ENCODE results near the gene G6PC3. TPM values are rescaled to one million over a fixed set of nuclear protein-coding genes. Genes with fewer than 3 reads are reported as not detected.

Gene G6PC3
- total and polyA plus RNA-seq, 4 donors: 6.7 to 15.1 (median 8.3) TPM

DNA sequence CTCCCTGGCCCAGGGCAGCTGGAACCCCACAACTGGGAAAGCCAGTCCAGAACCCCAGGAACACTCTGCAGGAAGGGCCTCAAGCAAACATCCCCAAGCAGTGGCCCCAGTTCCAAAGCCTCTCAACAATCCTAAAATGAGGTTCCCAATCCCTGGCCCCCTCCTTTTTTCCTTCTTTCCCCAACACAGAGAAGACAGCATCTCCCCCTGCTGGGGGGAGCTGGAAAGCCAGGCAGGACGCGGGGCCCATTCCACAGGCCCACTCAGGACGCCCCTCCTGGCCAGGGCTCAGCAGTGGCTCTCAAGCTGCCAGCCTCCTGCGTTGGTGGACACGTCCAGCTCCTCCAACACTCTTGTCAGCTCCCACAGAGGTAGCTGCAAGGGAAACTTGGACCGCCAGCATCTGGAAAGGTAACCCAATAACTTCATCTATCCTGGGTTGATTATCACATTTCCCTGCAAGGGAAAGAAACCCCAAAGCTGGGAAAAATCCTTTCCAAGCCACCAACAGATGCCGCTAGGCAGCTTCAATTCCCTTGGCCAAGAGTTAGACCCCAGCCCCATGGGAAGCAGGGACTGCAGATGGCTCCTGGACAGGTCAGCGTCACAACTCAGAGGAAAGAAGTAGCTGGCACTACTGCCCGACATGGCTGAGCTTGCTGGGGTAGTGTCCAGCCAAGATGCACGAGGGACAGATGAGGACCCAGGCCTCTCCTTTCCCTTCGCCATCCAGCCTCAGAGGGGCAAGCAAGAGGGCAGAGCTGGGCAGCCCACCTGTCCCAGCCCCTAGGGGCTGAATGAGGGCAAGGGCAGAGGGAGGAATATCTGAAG, 45.3 kb downstream of the G6PC3 start:
- H3K4me3 ChIP-seq (ENCODE audit: low read depth in 1 of 3, low read length in 3 of 3): no peak overlapping the region
- no peaks in the 10 kb centered on the region for H3K36me3 ChIP-seq (ENCODE audit: control insufficient read depth in 4 of 4, insufficient read depth in 3 of 4, low read depth in 1 of 4, low read length in 3 of 4)
- DNase-seq (ENCODE audit: low spot score): no peak
- no peak overlapping the region for H3K9ac ChIP-seq (ENCODE audit: low read depth in 1 of 2, low read length in 2 of 2)
- peaks cover 9 to 45% (median 21%) of the 10 kb centered on the region in 4 donors for H3K4me1 ChIP-seq (ENCODE audit: control insufficient read depth in 4 of 4, insufficient read depth in 4 of 4, low read length in 3 of 4)
- WGBS: 64% methylated on average over 11 of the region's 11 CpGs
- H3K9me3 ChIP-seq (ENCODE audit: control insufficient read depth in 4 of 4, low read length in 3 of 4): no peaks in the 10 kb centered on the region
- no peak for TF ChIP-seq FOXA1 (IDR thresholded peaks at IDR 0.05)
- TF ChIP-seq RAD21 (IDR thresholded peaks at IDR 0.05): peak; percentile 75 to 86
- TF ChIP-seq, protein P1, sequence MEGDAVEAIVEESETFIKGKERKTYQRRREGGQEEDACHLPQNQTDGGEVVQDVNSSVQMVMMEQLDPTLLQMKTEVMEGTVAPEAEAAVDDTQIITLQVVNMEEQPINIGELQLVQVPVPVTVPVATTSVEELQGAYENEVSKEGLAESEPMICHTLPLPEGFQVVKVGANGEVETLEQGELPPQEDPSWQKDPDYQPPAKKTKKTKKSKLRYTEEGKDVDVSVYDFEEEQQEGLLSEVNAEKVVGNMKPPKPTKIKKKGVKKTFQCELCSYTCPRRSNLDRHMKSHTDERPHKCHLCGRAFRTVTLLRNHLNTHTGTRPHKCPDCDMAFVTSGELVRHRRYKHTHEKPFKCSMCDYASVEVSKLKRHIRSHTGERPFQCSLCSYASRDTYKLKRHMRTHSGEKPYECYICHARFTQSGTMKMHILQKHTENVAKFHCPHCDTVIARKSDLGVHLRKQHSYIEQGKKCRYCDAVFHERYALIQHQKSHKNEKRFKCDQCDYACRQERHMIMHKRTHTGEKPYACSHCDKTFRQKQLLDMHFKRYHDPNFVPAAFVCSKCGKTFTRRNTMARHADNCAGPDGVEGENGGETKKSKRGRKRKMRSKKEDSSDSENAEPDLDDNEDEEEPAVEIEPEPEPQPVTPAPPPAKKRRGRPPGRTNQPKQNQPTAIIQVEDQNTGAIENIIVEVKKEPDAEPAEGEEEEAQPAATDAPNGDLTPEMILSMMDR (IDR thresholded peaks at IDR 0.05; ENCODE audit: low read depth, low read length, missing input control): peak; percentile 66
- TF ChIP-seq, protein P2, sequence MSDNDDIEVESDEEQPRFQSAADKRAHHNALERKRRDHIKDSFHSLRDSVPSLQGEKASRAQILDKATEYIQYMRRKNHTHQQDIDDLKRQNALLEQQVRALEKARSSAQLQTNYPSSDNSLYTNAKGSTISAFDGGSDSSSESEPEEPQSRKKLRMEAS (IDR thresholded peaks at IDR 0.05): no peak
- H3K27me3 ChIP-seq (ENCODE audit: control insufficient read depth in 4 of 4, insufficient read depth in 4 of 4, low read length in 3 of 4): no peaks in the 10 kb centered on the region
- no peak overlapping the region for H3K27ac ChIP-seq (ENCODE audit: low read depth in 1 of 2, low read length in 2 of 2)

DNA sequence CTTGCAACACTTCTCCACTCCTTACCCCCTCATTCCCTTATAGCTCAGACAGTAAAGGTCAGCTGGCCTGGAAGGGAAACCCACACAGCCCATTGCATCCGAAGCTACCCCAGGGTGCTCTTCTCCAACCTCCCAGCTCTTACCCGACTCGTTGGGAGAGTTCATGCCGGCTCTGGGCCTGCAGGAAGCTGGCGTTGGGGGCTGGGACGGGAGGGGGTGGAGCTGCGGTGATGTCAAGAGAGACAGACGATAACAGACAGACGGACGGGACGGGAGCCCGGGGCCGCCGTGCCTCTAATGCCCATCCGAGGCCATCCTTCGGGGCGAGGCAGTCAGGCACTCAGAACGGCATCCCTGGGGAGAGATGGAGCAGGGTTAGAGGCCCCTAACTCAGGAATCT, 46.8 kb downstream of the G6PC3 start:
- TF ChIP-seq HNF4A (conservative IDR thresholded peaks at IDR 0.05) (no peak), RXRA (IDR thresholded peaks at IDR 0.05) (no peak), JUND (IDR thresholded peaks at IDR 0.05) (no peak), YY1 (IDR thresholded peaks at IDR 0.05) (no peak), GABPA (IDR thresholded peaks at IDR 0.05 in 1 of 2, conservative IDR thresholded peaks at IDR 0.05 in 1 of 2) (no peak), FOXA1 (IDR thresholded peaks at IDR 0.05) (no peak), RAD21 (IDR thresholded peaks at IDR 0.05) (no peak), TAF1 (conservative IDR thresholded peaks at IDR 0.05) (no peak)
- TF ChIP-seq, protein P3, sequence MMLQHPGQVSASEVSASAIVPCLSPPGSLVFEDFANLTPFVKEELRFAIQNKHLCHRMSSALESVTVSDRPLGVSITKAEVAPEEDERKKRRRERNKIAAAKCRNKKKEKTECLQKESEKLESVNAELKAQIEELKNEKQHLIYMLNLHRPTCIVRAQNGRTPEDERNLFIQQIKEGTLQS (IDR thresholded peaks at IDR 0.05): no peak
- TF ChIP-seq, protein P1 (IDR thresholded peaks at IDR 0.05; ENCODE audit: low read depth, low read length, missing input control): no peak
- TF ChIP-seq, protein P4, sequence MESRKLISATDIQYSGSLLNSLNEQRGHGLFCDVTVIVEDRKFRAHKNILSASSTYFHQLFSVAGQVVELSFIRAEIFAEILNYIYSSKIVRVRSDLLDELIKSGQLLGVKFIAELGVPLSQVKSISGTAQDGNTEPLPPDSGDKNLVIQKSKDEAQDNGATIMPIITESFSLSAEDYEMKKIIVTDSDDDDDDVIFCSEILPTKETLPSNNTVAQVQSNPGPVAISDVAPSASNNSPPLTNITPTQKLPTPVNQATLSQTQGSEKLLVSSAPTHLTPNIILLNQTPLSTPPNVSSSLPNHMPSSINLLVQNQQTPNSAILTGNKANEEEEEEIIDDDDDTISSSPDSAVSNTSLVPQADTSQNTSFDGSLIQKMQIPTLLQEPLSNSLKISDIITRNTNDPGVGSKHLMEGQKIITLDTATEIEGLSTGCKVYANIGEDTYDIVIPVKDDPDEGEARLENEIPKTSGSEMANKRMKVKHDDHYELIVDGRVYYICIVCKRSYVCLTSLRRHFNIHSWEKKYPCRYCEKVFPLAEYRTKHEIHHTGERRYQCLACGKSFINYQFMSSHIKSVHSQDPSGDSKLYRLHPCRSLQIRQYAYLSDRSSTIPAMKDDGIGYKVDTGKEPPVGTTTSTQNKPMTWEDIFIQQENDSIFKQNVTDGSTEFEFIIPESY (IDR thresholded peaks at IDR 0.05): no peak
- Histone ChIP-seq H3K36me3 (ENCODE audit: control insufficient read depth in 4 of 4, insufficient read depth in 3 of 4, low read depth in 1 of 4, low read length in 3 of 4) (no peaks in the 10 kb centered on the region), H3K27ac (ENCODE audit: low read depth in 1 of 2, low read length in 2 of 2) (no peak overlapping the region), H3K9ac (ENCODE audit: low read depth in 1 of 2, low read length in 2 of 2) (no peak overlapping the region), H3K27me3 (ENCODE audit: control insufficient read depth in 4 of 4, insufficient read depth in 4 of 4, low read length in 3 of 4) (no peaks in the 10 kb centered on the region), H3K9me3 (ENCODE audit: control insufficient read depth in 4 of 4, low read length in 3 of 4) (no peaks in the 10 kb centered on the region), H3K4me3 (ENCODE audit: low read depth in 1 of 3, low read length in 3 of 3) (no peak overlapping the region), H3K4me1 (ENCODE audit: control insufficient read depth in 4 of 4, insufficient read depth in 4 of 4, low read length in 3 of 4) (peaks cover 2 to 32% (median 15%) of the 10 kb centered on the region in 4 donors)
- 81% methylated on average over 18 of the region's 18 CpGs for WGBS
- DNase-seq (ENCODE audit: low spot score): no peak

All from liver (tissue), 9 donors.